MM.1S (cell line): ENCODE measurements around the gene DUSP10.

ENCODE experiments used
- DNase-seq: peaks from one replicate; pipeline ENCODE4 v3.0.0-alpha.2; 2015
- H2AFZ ChIP-seq: fragments of 300-600 bp; sonication (generic); 2 replicates; pipeline ENCODE4 v1.6.0; 2016; ENCODE audit warnings: antibody characterized with exemption, low read length
- H3F3A ChIP-seq: fragments of 300-600 bp; sonication (generic); 2 replicates; pipeline ENCODE4 v1.6.1; 2016; ENCODE audit warnings: mild to moderate bottlenecking, antibody characterized with exemption, low read length, moderate library complexity, mixed read lengths; ENCODE audit not compliant: insufficient read depth
- H3K27ac ChIP-seq: fragments of 300-600 bp; sonication (generic); 2 replicates; pipeline ENCODE4 v1.5.1; 2016; ENCODE audit warnings: mild to moderate bottlenecking, low read length
- H3K27me3 ChIP-seq: fragments of 300-600 bp; sonication (generic); replicated peaks from 2 replicates; pipeline ENCODE4 v1.6.0; 2016; ENCODE audit warnings: low read length; ENCODE audit not compliant: insufficient read depth
- H3K36me3 ChIP-seq: fragments of 300-600 bp; sonication (generic); replicated peaks from 2 replicates; pipeline ENCODE4 v1.6.1; 2016; ENCODE audit warnings: mild to moderate bottlenecking, low read length, mixed read lengths; ENCODE audit not compliant: insufficient read depth
- H3K4me1 ChIP-seq: fragments of 300-600 bp; sonication (generic); 2 replicates; pipeline ENCODE4 v1.6.1; 2016; ENCODE audit warnings: low read length, mixed read lengths
- H3K4me2 ChIP-seq: fragments of 300-600 bp; sonication (generic); 2 replicates; pipeline ENCODE4 v1.6.0; 2016; ENCODE audit warnings: low read depth, low read length
- H3K4me3 ChIP-seq: fragments of 300-600 bp; sonication (generic); 2 replicates; pipeline ENCODE4 v1.5.1; 2016; ENCODE audit warnings: low read length, mixed read lengths
- H3K79me2 ChIP-seq: fragments of 300-600 bp; sonication (generic); 2 replicates; pipeline ENCODE4 v1.6.1; 2016; ENCODE audit warnings: mixed run types, low read length, mixed read lengths
- H3K9ac ChIP-seq: fragments of 300-600 bp; sonication (generic); 2 replicates; pipeline ENCODE4 v1.6.1; 2016; ENCODE audit warnings: low read length, mixed read lengths
- H3K9me2 ChIP-seq: fragments of 300-600 bp; sonication (generic); replicated peaks from 2 replicates; pipeline ENCODE4 v1.6.1; 2016; ENCODE audit warnings: mild to moderate bottlenecking, low read length, mixed read lengths; ENCODE audit not compliant: insufficient read depth
- H3K9me3 ChIP-seq: fragments of 300-600 bp; sonication (generic); replicated peaks from 2 replicates; pipeline ENCODE4 v1.6.1; 2016; ENCODE audit warnings: mild to moderate bottlenecking, low read length, mixed read lengths; ENCODE audit not compliant: insufficient read depth
- H4K20me1 ChIP-seq: fragments of 300-600 bp; sonication (generic); 2 replicates; pipeline ENCODE4 v1.6.1; 2016; ENCODE audit warnings: mild to moderate bottlenecking, low read length, moderate library complexity, mixed read lengths; ENCODE audit not compliant: insufficient read depth
- CTCF ChIP-seq: fragments of 300-600 bp; sonication (generic); IDR thresholded peaks from 2 replicates; pipeline ENCODE4 v1.5.1; 2016; ENCODE audit warnings: antibody characterized with exemption, low read length, mixed read lengths
- EZH2 ChIP-seq: fragments of 300-600 bp; sonication (generic); optimal IDR thresholded peaks from 2 replicates; pipeline ENCODE3; 2017; ENCODE audit warnings: low read depth, mild to moderate bottlenecking, antibody characterized with exemption, low read length, mixed read lengths
- EZH2phosphoT487 ChIP-seq: fragments of 300-600 bp; sonication (generic); IDR thresholded peaks from 2 replicates; pipeline ENCODE4 v1.6.1; 2018; ENCODE audit warnings: antibody characterized with exemption, low read length

DUSP10 gene

DNA sequence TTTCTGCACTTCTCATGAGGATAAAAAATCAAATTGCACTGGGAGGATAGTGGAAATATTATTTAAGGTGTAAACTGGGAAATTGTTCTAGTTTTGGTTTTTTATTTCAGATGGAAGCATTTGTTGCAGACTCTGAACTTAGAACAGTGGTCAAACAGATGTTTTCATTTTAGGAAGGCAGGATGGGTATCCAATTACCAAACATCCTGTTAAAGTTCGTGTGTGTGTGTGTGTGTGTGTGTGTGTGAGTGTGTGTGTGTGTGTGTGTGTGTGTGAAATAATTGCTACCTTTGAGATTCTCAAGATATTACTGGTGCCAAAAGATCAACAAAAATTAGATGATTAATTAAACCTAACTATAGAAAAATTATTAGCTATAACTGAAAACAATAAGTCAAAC lies 24.3 kb upstream of the DUSP10 start:
- no peak overlapping the region for H3K4me3 ChIP-seq
- no peaks in the 10 kb centered on the region for H3K9me3 ChIP-seq
- no peak overlapping the region for H2AFZ ChIP-seq
- H3K4me1 ChIP-seq, result no peaks in the 10 kb centered on the region
- no peak overlapping the region for H3K27ac ChIP-seq
- H3F3A ChIP-seq, result no peaks in the 10 kb centered on the region
- TF ChIP-seq EZH2phosphoT487 (no peak), CTCF (no peak), EZH2 (no peak)
- H3K27me3 ChIP-seq, result peaks cover 10% of the 10 kb centered on the region
- no peak for DNase-seq
- no peaks in the 10 kb centered on the region for H3K79me2 ChIP-seq
- H3K9me2 ChIP-seq, result no peaks in the 10 kb centered on the region
- H3K36me3 ChIP-seq, result no peaks in the 10 kb centered on the region
- H3K9ac ChIP-seq, result no peak overlapping the region
- H4K20me1 ChIP-seq, result no peaks in the 10 kb centered on the region
- H3K4me2 ChIP-seq, result no peak overlapping the region

- Histone ChIP-seq H4K20me1 (no peaks in the 10 kb centered on the region), H3K4me2 (no peak overlapping the region), H2AFZ (no peak overlapping the region), H3K27ac (no peak overlapping the region), H3K4me3 (no peak overlapping the region), H3K79me2 (no peaks in the 10 kb centered on the region), H3K9ac (no peak overlapping the region), H3K36me3 (no peaks in the 10 kb centered on the region), H3K4me1 (no peaks in the 10 kb centered on the region), H3K9me3 (no peaks in the 10 kb centered on the region), H3F3A (no peaks in the 10 kb centered on the region), H3K9me2 (no peaks in the 10 kb centered on the region), H3K27me3 (peaks cover 16% of the 10 kb centered on the region)
- no peak for DNase-seq
- no peak for TF ChIP-seq EZH2phosphoT487
- no peak for TF ChIP-seq CTCF
- TF ChIP-seq EZH2, result no peak
These were observed 23.6 kb upstream of the DUSP10 start for GRCh38 chr1:221765527-221765926.

- no peak for TF ChIP-seq CTCF
- Histone ChIP-seq H3K9me3 (no peaks in the 10 kb centered on the region), H3K27me3 (peaks cover 48% of the 10 kb centered on the region), H3K27ac (no peak overlapping the region), H3K4me3 (no peak overlapping the region), H3K79me2 (no peaks in the 10 kb centered on the region), H3K4me1 (no peaks in the 10 kb centered on the region), H3K4me2 (no peak overlapping the region), H4K20me1 (no peaks in the 10 kb centered on the region), H2AFZ (no peak overlapping the region), H3K9ac (no peak overlapping the region), H3F3A (no peaks in the 10 kb centered on the region), H3K9me2 (no peaks in the 10 kb centered on the region), H3K36me3 (no peaks in the 10 kb centered on the region)
- no peak for DNase-seq
These were observed 20.2 kb upstream of the DUSP10 start for GRCh38 chr1:221762121-221762520.
